Measurements from ENCODE around the gene UPB1. TPM values are rescaled to one million over a fixed set of nuclear protein-coding genes. Genes with fewer than 3 reads are reported as not detected.

The UPB1 gene
- total and polyA plus RNA-seq, 9 of the 15 experiments (the other 6 are each of a cell fraction or from before 2014, with no cell fraction given) = 0.06 to 0.11 TPM; not detected in 7

GRCh38 chr22:24483976-24484545 lies 11.1 kb upstream of the UPB1 start (continued):
- no peak for TF ChIP-seq ZNF395 (CRISPR knock-in tag; IDR thresholded peaks at IDR 0.05)
- no peak for TF ChIP-seq STAG1 (CRISPR knock-in tag; IDR thresholded peaks at IDR 0.05; ENCODE audit: borderline replicate concordance)

- H3K4me2 ChIP-seq (ENCODE audit: insufficient read depth, low read length) = no peak overlapping the region
- no peaks in the 10 kb centered on the region for H3K36me3 ChIP-seq (ENCODE audit: control insufficient read depth, insufficient read depth, low read length)
- H3K4me3 ChIP-seq = no peak overlapping the region
- DNase-seq (ENCODE audit: extremely low read depth in 1 of 4, low spot score in 3 of 4) (no peak), ATAC-seq (no peak), FAIRE-seq (no peak)
- intact Hi-C loops (cut with micrococcal nuclease) = loop anchor here (5.0 kb wide), 1 partner anchor 63 kb away; no protein-coding TSS in a partner anchor
- no peak overlapping the region for H3K27ac ChIP-seq (ENCODE audit: extremely low read depth, low read depth, low read length)
- H3K9me1 ChIP-seq (ENCODE audit: control insufficient read depth, insufficient read depth, low read length) = no peaks in the 10 kb centered on the region
- TF ChIP-seq ZNF395 (CRISPR knock-in tag; IDR thresholded peaks at IDR 0.05) (no peak), MAZ (CRISPR knock-in tag; conservative IDR thresholded peaks at IDR 0.05 in 1 of 2, IDR thresholded peaks at IDR 0.05 in 1 of 2) (no peak), NR1H2 (CRISPR knock-in tag; IDR thresholded peaks at IDR 0.05) (no peak), SUPT5H (IDR thresholded peaks at IDR 0.05) (no peak), CTBP1 (IDR thresholded peaks at IDR 0.05; ENCODE audit: borderline replicate concordance) (no peak)
- 19% methylated on average over 4 of the region's 4 CpGs for WGBS (ENCODE audit: insufficient coverage, low coverage, missing lambda C conversion rate)
- H3K9me3 ChIP-seq (replicated peaks; ENCODE audit: control insufficient read depth, insufficient read depth, low read depth, low read length) = no peaks in the 10 kb centered on the region
- no peaks in the 10 kb centered on the region for H3K79me2 ChIP-seq (ENCODE audit: control insufficient read depth, insufficient read depth, low read length)
- no peaks in the 10 kb centered on the region for H3K27me3 ChIP-seq (ENCODE audit: control insufficient read depth in 2 of 2, insufficient read depth in 2 of 2, low read length in 2 of 2)
- ChIA-PET POLR2A (no interaction called here), CTCF (ENCODE audit: low intra/inter-chr PET ratio) (no interaction called here)
- no peak overlapping the region for H3K9ac ChIP-seq (ENCODE audit: insufficient read depth in 1 of 2, low read depth in 2 of 2, low read length in 2 of 2)
- in situ Hi-C loops (cut with MboI) = no loop called here
- no peaks in the 10 kb centered on the region; a peak in 2 of 5 replicates for H3K4me1 ChIP-seq (replicated peaks in 1 of 2; ENCODE audit: control insufficient read depth in 2 of 2, insufficient read depth in 2 of 2, low read length in 2 of 2)
- BruUV-seq (replicated peaks) = no TSS peak
- no peaks in the 10 kb centered on the region for H4K20me1 ChIP-seq (replicated peaks; ENCODE audit: control insufficient read depth, insufficient read depth, low read length)
- H2AFZ ChIP-seq (ENCODE audit: low read depth, low read length) = no peak overlapping the region
These were observed 10.0 kb upstream of the UPB1 start for GRCh38 chr22:24485170-24485569.

All from K562 (cell line).